HCT116 (cell line): ENCODE results near the gene TLK2. TPM values are rescaled to one million over a fixed set of nuclear protein-coding genes. Genes with fewer than 3 reads are reported as not detected.
A peak's percentile ranks its signal among the peaks of the same experiment; 100 is the strongest.

Experiments used
- ATAC-seq: fragments of 200-7000 bp; cut with Tn5 transposase; 2 replicates; pipeline ENCODE4 v1.9.1; 2020; ENCODE audit warnings: mild to moderate bottlenecking, moderate library complexity
- BruUV-seq: library from RNA; stranded (reverse); fragments of 400-500 nt; replicated peaks from 2 replicates; lab custom pipeline; 2021; lab: Mats Ljungman, UMichigan
- CTCF ChIA-PET: fragments of 300-600 bp; sonication (Branson Sonifier 250); formaldehyde crosslinking; loops from one replicate; lab custom pipeline; 2021; ENCODE audit warnings: antibody characterized with exemption; lab: Charles Lee
- POLR2A ChIA-PET: fragments of 300-600, 350-600 bp; sonication (Branson Sonifier 250); formaldehyde crosslinking; loops from one replicate; lab custom pipeline; 2021; ENCODE audit warnings: antibody characterized with exemption; lab: Charles Lee
- RAD21 ChIA-PET, 2 experiments: fragments of 300-600 bp; sonication (Branson Sonifier 250); formaldehyde crosslinking; loops; one replicate each; lab custom pipeline; 2023; ENCODE audit warnings: low total read pairs in 2 of 2; ENCODE audit not compliant: uncharacterized antibody in 2 of 2, unreplicated experiment in 2 of 2, low non-redundant PET in 1 of 2; lab: Charles Lee
- DNase-seq: peaks from one replicate; pipeline ENCODE4 v3.0.0-alpha.2; 2010; ENCODE audit warnings: low read depth, low spot score
- H2AFZ ChIP-seq: fragments of 200-600 bp; shearing (Covaris generic), sonication (generic); 2 replicates; pipeline ENCODE4 v1.6.1; 2017; ENCODE audit warnings: low read depth, mixed run types, mixed read lengths, antibody characterized with exemption, low read length; ENCODE audit not compliant: poor library complexity, severe bottlenecking
- H3K27ac ChIP-seq: 2 replicates; pipeline ENCODE4 v1.5.1; 2012; ENCODE audit warnings: low read depth, low read length
- H3K27me3 ChIP-seq: fragments of 200-600 bp; sonication (generic); 2 replicates; pipeline ENCODE4 v1.6.1; 2016; ENCODE audit warnings: mixed run types, low read length, mixed read lengths; ENCODE audit not compliant: insufficient read depth
- H3K36me3 ChIP-seq, 2 experiments: fragments of 200-500 bp in 1 of 2; fragments of 200-600 bp in 1 of 2; sonication (Bioruptor generic) in 1 of 2; sonication (generic) in 1 of 2; 2 replicates each; pipeline versions ENCODE4 v1.5.1 to v1.6.1; 2014 to 2016; ENCODE audit warnings: low read length in 2 of 2, inconsistent platforms in 1 of 2, mixed read lengths in 1 of 2, mixed run types in 1 of 2; ENCODE audit not compliant: insufficient read depth in 2 of 2, control insufficient read depth in 1 of 2
- H3K4me1 ChIP-seq, 2 experiments: fragments of 200-600 bp in 1 of 2; sonication (generic) in 1 of 2; 2 replicates each; pipeline versions ENCODE4 v1.5.1 to v1.6.1; 2012 to 2017; ENCODE audit warnings: low read length in 2 of 2, inconsistent platforms in 1 of 2, mild to moderate bottlenecking in 1 of 2, mixed read lengths in 1 of 2, mixed run types in 1 of 2, moderate library complexity in 1 of 2; ENCODE audit not compliant: insufficient read depth in 2 of 2, control insufficient read depth in 1 of 2
- H3K4me2 ChIP-seq: fragments of 200-600 bp; sonication (generic); 2 replicates; pipeline ENCODE4 v1.6.1; 2017; ENCODE audit warnings: mixed run types, low read length, mixed read lengths
- H3K4me3 ChIP-seq, 2 experiments: fragments of 200-600 bp in 1 of 2; sonication (generic) in 1 of 2; replicated peaks in 1 of 2; 2 replicates each; pipeline ENCODE4 v1.5.1; 2011 to 2016; ENCODE audit warnings: low read length in 2 of 2, control low read depth in 1 of 2, low read depth in 1 of 2, mild to moderate bottlenecking in 1 of 2, mixed read lengths in 1 of 2, mixed run types in 1 of 2
- H3K79me2 ChIP-seq: fragments of 200-600 bp; sonication (generic); 2 replicates; pipeline ENCODE4 v1.6.1; 2017; ENCODE audit warnings: mild to moderate bottlenecking, mixed run types, low read length, moderate library complexity, mixed read lengths; ENCODE audit not compliant: insufficient read depth
- H3K9ac ChIP-seq: fragments of 200-600 bp; sonication (generic); 2 replicates; pipeline ENCODE4 v1.6.1; 2016; ENCODE audit warnings: low read length, mixed read lengths
- H3K9me2 ChIP-seq: fragments of 200-600 bp; sonication (generic), shearing (Covaris generic); 2 replicates; pipeline ENCODE4 v1.6.1; 2017; ENCODE audit warnings: mixed run types, mild to moderate bottlenecking, moderate library complexity; ENCODE audit not compliant: insufficient read depth
- H3K9me3 ChIP-seq, 2 experiments: fragments of 200-500 bp in 1 of 2; fragments of 200-600 bp in 1 of 2; sonication (Bioruptor generic) in 1 of 2; sonication (generic) in 1 of 2; 2 replicates each; pipeline ENCODE4 v1.6.1; 2014 to 2017; ENCODE audit warnings: low read length in 2 of 2, mixed read lengths in 2 of 2, inconsistent platforms in 1 of 2, low read depth in 1 of 2, mild to moderate bottlenecking in 1 of 2, mixed run types in 1 of 2, moderate library complexity in 1 of 2; ENCODE audit not compliant: control insufficient read depth in 1 of 2, insufficient read depth in 1 of 2
- H4K20me1 ChIP-seq: fragments of 200-600 bp; sonication (generic), shearing (Covaris generic); 2 replicates; pipeline ENCODE4 v1.6.1; 2017; ENCODE audit warnings: mixed run types, mild to moderate bottlenecking, moderate library complexity; ENCODE audit not compliant: insufficient read depth
- CEBPB ChIP-seq: IDR thresholded peaks from 2 replicates; pipeline ENCODE4 v1.6.1; 2012; ENCODE audit warnings: low read depth
- EZH2 ChIP-seq: fragments of 200-600 bp; sonication (generic); IDR thresholded peaks from 2 replicates; pipeline ENCODE4 v1.6.1; 2017; ENCODE audit warnings: antibody characterized with exemption, mixed run types
- FOSL1 ChIP-seq: IDR thresholded peaks from 2 replicates; pipeline ENCODE4 v1.6.1; 2012; ENCODE audit warnings: low read depth
- JUND ChIP-seq: IDR thresholded peaks from 2 replicates; pipeline ENCODE4 v1.6.1; 2012
- RAD21 ChIP-seq: IDR thresholded peaks from 2 replicates; pipeline ENCODE4 v1.6.1; 2012; ENCODE audit warnings: low read depth, mild to moderate bottlenecking
- REST ChIP-seq: IDR thresholded peaks from 2 replicates; pipeline ENCODE4 v1.6.1; 2012; ENCODE audit warnings: low read depth
- SIN3A ChIP-seq: IDR thresholded peaks from 2 replicates; pipeline ENCODE4 v1.6.1; 2012; ENCODE audit warnings: low read depth
- SRF ChIP-seq: IDR thresholded peaks from 2 replicates; pipeline ENCODE4 v1.6.1; 2012; ENCODE audit warnings: low read depth
- ZFX ChIP-seq: fragments of 450-650 bp; IDR thresholded peaks from 2 replicates; pipeline ENCODE4 v1.6.1; 2017
- intact Hi-C: fragments of 100-400 bp; cut with micrococcal nuclease; formaldehyde crosslinking; loops from 2 replicates; pipeline ENCODE4 v1.10.0; 2022
- total RNA-seq: library from RNA; stranded (reverse); gene quantifications from one replicate; pipeline ENCODE4 v1.2.1, GENCODE V29; 2021; ENCODE audit not compliant: unreplicated experiment

TLK2 gene
- total RNA-seq, 1 experiment from 2014 or later: 56.6 TPM

- H3K4me3 ChIP-seq: no peak overlapping the region
- ATAC-seq (no peak), DNase-seq (no peak)
- ChIA-PET POLR2A (no interaction called here), RAD21 (no interaction called here), CTCF (no interaction called here)
- H3K27ac ChIP-seq: no peak overlapping the region
- BruUV-seq: no TSS peak
- intact Hi-C loops: no loop called here
- H3K36me3 ChIP-seq: peaks cover 11 to 20% of the 10 kb centered on the region in 2 experiments; a peak in 3 of 4 replicates
- no peak overlapping the region for H3K4me2 ChIP-seq
- H4K20me1 ChIP-seq: no peaks in the 10 kb centered on the region
- H3K27me3 ChIP-seq: no peaks in the 10 kb centered on the region
- TF ChIP-seq ZFX (no peak), SIN3A (0 out of 2 replicates have a peak, but pooled peaks have one; percentile 33)
- no peaks in the 10 kb centered on the region for H3K79me2 ChIP-seq
- no peaks in the 10 kb centered on the region for H3K9me2 ChIP-seq
- no peak overlapping the region for H2AFZ ChIP-seq
- no peak overlapping the region for H3K9ac ChIP-seq
- H3K4me1 ChIP-seq: no peaks in the 10 kb centered on the region
- H3K9me3 ChIP-seq: no peaks in the 10 kb centered on the region
Measured at GRCh38 chr17:62615503-62615902, 136.9 kb downstream of the TLK2 start.

- H3K9ac ChIP-seq: no peak overlapping the region
- no peaks in the 10 kb centered on the region for H4K20me1 ChIP-seq
- H3K36me3 ChIP-seq: peaks cover 4 to 11% of the 10 kb centered on the region in 2 experiments; a peak in 2 of 4 replicates
- no peaks in the 10 kb centered on the region for H3K9me2 ChIP-seq
- no peaks in the 10 kb centered on the region for H3K79me2 ChIP-seq
- RAD21 ChIA-PET: no interaction called here
- TF ChIP-seq EZH2 (no peak), RAD21 (no peak), CEBPB (no peak), FOSL1 (no peak), JUND (no peak), SRF (no peak), REST (no peak)
- TF ChIP-seq, all 23 proteins: peak for 0
- Histone ChIP-seq H3K27ac (no peak overlapping the region), H3K9me3 (no peaks in the 10 kb centered on the region), H3K4me1 (no peaks in the 10 kb centered on the region), H3K27me3 (no peaks in the 10 kb centered on the region), H3K4me3 (no peak overlapping the region), H3K4me2 (no peak overlapping the region), H2AFZ (no peak overlapping the region)
- intact Hi-C loops: no loop called here
- peak; percentile 20; the same call in 1 of the 2 replicates for ATAC-seq
- POLR2A ChIA-PET: no interaction called here
- DNase-seq: no peak
- no TSS peak for BruUV-seq
- CTCF ChIA-PET: no interaction called here
Measured at GRCh38 chr17:62616993-62617893, 138.6 kb downstream of the TLK2 start.
